ENCODE measurements around the gene ZNF69. TPM values are rescaled to one million over a fixed set of nuclear protein-coding genes. Genes with fewer than 3 reads are reported as not detected.
"Not testable (repeated sequence)": the region's sequence is repeated elsewhere in the genome, so short reads cannot be mapped to it uniquely, and the experiment has no call there.

ZNF69 gene
- total and polyA plus RNA-seq, 12 donors, result 5.5 to 138 (median 11.9) TPM

DNA sequence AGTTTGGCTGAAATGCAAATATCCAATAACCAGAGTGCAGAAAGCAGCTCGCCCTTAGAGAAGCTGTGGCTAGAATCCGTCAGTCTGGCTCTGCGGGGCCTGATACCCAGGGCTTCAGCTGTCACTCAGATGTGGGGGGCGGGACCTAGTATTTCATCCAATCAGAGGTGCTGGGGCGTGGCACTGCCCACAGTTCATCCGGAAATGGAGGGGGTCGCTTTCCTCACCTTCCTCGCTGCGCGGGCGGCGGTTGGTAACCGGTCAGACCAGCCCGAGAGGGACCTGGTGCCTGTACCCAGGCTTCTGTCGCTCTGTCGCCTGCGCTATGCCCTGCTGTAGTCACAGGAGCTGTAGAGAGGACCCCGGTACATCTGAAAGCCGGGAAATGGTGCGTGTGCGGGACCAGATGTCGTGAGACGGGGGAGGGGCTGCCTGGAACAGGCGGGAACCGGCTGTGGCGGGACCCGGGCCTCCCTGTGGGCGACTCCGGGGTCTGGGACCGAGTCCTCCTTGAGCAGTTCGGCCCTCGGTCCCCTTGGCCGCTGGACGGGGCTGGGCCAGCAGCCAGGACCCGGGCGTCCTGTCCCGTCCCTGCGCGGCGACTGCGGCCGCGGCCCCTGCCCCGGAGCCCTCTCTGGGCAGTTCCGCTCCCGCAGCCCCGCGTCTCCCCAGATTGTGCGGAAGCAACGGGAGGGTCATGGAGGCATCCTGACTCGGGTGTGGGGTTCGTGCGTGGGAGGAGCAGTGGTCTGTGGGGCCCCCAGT is 37.5 kb downstream of the ZNF69 start, which contains the start of gene ZNF700:
TSS of gene ZNF700 (plus strand) at position 222 of the 765 bp plus-strand sequence. CDS start at position 326, 104 bp downstream.
- H3K4me3 ChIP-seq, result peak within 1 kb of the TSS in 3 of 4 donors; percentile 30 to 83 (median 77)
- peak; percentile 95 to 99 (median 97) for DNase-seq
- peak; percentile 13 to 89 for TF ChIP-seq POLR2A (IDR thresholded peaks at IDR 0.05)
- TF ChIP-seq, protein P1, sequence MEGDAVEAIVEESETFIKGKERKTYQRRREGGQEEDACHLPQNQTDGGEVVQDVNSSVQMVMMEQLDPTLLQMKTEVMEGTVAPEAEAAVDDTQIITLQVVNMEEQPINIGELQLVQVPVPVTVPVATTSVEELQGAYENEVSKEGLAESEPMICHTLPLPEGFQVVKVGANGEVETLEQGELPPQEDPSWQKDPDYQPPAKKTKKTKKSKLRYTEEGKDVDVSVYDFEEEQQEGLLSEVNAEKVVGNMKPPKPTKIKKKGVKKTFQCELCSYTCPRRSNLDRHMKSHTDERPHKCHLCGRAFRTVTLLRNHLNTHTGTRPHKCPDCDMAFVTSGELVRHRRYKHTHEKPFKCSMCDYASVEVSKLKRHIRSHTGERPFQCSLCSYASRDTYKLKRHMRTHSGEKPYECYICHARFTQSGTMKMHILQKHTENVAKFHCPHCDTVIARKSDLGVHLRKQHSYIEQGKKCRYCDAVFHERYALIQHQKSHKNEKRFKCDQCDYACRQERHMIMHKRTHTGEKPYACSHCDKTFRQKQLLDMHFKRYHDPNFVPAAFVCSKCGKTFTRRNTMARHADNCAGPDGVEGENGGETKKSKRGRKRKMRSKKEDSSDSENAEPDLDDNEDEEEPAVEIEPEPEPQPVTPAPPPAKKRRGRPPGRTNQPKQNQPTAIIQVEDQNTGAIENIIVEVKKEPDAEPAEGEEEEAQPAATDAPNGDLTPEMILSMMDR (IDR thresholded peaks at IDR 0.05), result no peak
- no peaks in the 10 kb centered on the region for H3K9me3 ChIP-seq (replicated peaks in 1 of 3)
- H3K27ac ChIP-seq, result peak within 1 kb of the TSS; percentile 79 to 96 (median 87)
- H3K4me1 ChIP-seq (replicated peaks in 1 of 2), result peaks cover 26 to 34% of the 10 kb centered on the region in 2 donors
- WGBS, 4 donors, result 0% methylated on average over 13 to 53 of the region's 53 CpGs
- H3K36me3 ChIP-seq (replicated peaks in 1 of 2), result no peaks in the 10 kb centered on the region
- H3K27me3 ChIP-seq, result no peaks in the 10 kb centered on the region
- intact Hi-C loops (cut with DNase I), result loop anchor here in 1 of 2 donors (5.0 kb wide), 1 partner anchor 62 kb away; no protein-coding TSS in a partner anchor

DNA sequence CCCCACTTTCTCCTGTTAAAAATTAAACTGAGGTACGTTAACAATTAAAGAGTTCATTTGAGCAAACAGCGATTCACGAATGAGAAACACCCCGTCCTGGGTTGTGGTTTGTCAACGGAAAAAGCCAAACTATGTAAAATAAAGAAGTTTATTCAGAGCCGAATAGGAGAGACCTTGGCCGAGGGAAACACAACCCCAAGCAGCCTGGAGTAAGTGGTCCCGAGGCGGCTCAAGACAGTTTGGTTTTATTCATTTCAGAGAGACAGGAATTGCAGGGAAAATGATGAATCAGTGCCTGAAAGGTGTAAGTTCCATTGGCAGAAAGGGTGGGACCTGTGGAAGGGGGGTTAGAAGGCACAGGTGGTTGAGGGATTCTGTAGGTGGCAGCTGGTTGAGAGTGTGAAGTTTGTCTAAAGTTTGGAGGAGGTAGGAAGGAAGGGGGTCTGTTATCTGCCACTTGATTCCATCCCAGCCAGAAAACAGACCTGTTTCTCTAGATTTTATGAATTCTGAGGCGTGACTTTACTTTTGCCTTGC is 38.1 kb downstream of the ZNF69 start:
- not testable (repeated sequence) for H3K36me3 ChIP-seq (replicated peaks in 1 of 2); DNase-seq; H3K9me3 ChIP-seq (replicated peaks in 1 of 3); H3K27me3 ChIP-seq
- peak overlapping the region in 3 of 4 donors; percentile 30 to 83 (median 77) for H3K4me3 ChIP-seq
- 7 to 8% (median 7%) methylated on average over 10 of the region's 10 CpGs for WGBS, 4 donors
- intact Hi-C loops (cut with DNase I), result loop anchor here in 1 of 2 donors (5.0 kb wide), 1 partner anchor 62 kb away; no protein-coding TSS in a partner anchor
- peak overlapping the region; percentile 79 to 96 (median 87) for H3K27ac ChIP-seq
- H3K4me1 ChIP-seq (replicated peaks in 1 of 2), result peaks cover 26 to 34% of the 10 kb centered on the region in 2 donors

DNA sequence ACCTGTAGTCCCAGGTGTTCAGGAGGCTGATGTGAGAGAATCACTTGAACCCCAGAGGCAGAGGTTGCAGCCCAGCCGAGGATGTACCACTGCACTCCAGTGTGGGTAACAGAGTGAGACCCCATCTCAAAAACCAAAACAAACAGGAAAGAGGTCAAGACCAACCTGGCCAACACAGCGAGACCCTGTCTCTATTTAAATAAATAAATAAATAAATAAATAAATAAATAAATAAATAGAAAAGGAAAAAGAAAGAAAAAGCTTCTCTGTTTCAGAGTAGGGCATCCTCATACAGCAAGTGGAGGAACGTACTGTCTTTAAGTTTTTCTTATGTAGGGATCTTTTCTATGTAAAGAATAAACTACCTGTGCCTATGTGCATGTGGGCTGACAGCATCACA is 39.6 kb downstream of the ZNF69 start:
- Histone ChIP-seq H3K4me3 (no peak overlapping the region), H3K36me3 (replicated peaks in 1 of 2) (no peaks in the 10 kb centered on the region), H3K9me3 (replicated peaks in 1 of 3) (no peaks in the 10 kb centered on the region), H3K27me3 (no peaks in the 10 kb centered on the region), H3K4me1 (replicated peaks in 1 of 2) (peaks cover 21 to 25% of the 10 kb centered on the region in 2 donors), H3K27ac (no peak overlapping the region)
- 93 to 98% (median 95%) methylated on average over 3 of the region's 3 CpGs for WGBS, 4 donors
- intact Hi-C loops (cut with DNase I), result loop anchor here in 1 of 2 donors (5.0 kb wide), 1 partner anchor 60 kb away; no protein-coding TSS in a partner anchor
- no peak for TF ChIP-seq POLR2A (IDR thresholded peaks at IDR 0.05)
- TF ChIP-seq, protein P1 (IDR thresholded peaks at IDR 0.05), result no peak
- no peak for DNase-seq

DNA sequence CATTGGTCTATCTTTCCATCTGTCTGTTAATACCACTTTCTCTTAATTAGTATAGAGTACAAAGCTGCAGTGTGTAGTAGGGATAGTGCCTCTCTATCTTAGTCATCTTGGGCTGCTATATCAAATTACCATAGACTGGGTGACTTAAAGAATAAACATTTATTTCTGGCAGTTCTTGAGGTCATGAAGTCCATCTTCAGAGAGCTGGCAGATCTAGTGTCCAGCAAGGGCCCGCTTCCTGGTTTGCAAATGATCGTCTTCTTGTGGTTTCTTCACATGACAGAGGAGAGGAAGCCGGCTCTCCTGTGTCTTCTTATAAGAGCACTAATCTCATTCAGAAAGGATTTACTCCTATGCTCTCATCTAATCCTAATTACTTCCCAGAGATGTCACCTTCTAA is 43.5 kb downstream of the ZNF69 start:
- no peaks in the 10 kb centered on the region for H3K27me3 ChIP-seq
- H3K4me1 ChIP-seq (replicated peaks in 1 of 2), result peaks cover 2 to 10% of the 10 kb centered on the region in 2 donors
- no peaks in the 10 kb centered on the region for H3K36me3 ChIP-seq (replicated peaks in 1 of 2)
- no peak overlapping the region for H3K27ac ChIP-seq
- 77 to 91% (median 84%) methylated on average over 3 of the region's 3 CpGs for WGBS, 4 donors
- H3K4me3 ChIP-seq, result no peak overlapping the region
- no peaks in the 10 kb centered on the region for H3K9me3 ChIP-seq (replicated peaks in 1 of 3)
- TF ChIP-seq, protein P1 (IDR thresholded peaks at IDR 0.05), result no peak
- intact Hi-C loops (cut with DNase I), result no loop called here
- peak in 1 of 7 donors; percentile 9 for DNase-seq
